GM21390 (cell line): ENCODE measurements around the gene TTC6.
"Not testable (repeated sequence)": the region's sequence is repeated elsewhere in the genome, so short reads cannot be mapped to it uniquely, and the experiment has no call there.

Experiments
- ATAC-seq: cut with Tn5 transposase; IDR thresholded peaks from one replicate; pipeline ENCODE4 v1.9.1; 2021; ENCODE audit not compliant: unreplicated experiment

Gene TTC6, protein sequence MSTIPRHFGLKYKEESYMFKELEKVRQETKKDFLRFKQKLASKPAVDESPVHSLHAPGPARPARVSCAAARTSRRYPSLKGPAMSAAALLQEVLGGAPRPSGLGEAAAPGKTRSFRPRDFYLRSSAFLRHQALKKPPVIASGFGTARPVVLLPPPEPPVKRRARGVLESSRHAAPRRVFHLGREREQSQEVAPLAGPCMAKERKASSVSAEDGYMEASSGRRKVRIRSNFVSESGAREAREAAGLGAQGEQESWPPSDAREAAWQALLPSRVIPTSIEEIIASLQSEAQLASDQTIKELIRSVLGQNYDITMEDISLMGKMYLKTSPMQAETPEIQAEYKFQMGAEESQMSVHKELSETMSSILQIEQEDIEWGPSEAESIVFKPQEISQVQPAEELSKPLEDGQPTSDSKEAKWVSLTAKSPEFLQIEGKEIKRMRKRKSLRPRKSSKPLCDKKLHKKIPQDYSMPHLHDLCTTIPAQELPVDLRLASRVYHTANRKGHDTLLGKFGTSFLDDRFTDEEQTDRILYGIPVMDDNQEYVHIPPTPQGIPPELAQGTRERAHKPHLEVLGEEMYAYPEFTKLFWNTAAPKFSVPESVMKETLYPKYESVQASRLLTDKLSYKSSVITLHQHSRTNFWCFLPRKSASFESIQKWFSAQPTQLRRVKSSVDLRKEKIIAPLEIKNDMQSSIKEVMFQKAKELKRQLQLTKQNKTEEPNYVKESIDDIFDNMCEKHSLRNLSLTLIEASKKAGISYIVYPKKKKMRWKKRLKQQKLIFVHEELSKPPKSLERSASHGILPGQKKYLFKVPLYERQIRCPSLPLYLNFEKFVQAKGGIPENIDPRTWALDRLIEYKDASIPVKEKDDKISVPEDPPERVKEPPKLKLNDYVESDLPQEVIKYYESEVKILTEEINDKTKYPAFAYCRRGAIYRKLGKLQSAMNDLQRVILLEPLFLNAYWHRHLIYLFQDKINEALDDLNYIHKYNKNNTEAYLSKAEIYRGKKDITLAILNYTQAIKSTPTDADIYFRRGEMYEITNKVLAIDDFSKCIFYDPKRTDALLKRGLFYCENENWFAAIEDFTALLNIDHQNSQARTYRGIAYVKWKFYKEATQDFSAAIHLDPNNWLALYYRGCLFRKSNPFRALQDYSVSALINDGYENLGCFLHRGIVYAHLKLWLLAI (N-terminal part only)

GRCh38 chr14:37594971-37595808 lies at the start of gene TTC6, which contains the start of gene FOXA1:
Gene TTC6 (plus strand): TSS chr14:37595629. CDS start chr14:37622065, 26,436 bp downstream.
Gene FOXA1 (minus strand): TSS chr14:37595249. CDS start chr14:37594972, 277 bp downstream.
- peak; percentile 8 for ATAC-seq

DNA sequence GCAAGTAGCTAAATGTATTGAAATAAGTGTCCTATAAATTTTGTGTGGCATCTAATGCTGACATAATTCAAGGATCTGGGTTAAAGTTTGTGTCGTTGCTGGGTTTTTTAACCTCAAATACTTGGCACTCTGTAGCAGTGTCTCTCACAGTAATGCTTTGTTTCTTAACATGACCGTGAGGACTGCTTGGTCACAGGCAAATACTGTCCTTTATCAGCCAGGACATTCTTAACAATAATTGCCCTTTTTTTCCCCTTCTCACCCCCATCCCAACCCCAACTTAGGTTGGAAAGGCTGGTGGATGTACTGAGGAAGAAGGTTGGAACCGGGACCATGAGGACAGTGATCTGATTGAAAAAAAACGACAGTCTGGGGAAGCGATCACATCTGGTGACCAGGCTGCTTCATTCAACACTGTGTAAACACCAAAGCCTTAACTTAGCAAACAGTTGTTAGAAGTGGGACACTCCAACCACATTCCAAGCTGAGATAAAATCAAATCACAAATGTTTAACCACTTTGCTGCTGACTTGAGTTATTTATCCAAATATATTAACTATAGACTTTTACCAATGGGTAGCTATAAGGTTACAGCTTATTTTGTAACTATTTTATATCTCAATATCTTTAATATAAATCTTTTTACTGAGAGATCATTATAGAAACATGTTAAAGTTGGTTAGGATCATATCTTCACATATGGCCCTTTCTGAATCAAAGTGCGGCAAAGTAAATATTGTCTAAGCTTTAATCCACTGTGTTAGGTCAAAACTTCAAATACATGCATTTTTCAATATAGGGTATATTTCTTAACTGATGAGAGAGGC lies 48.6 kb upstream of the TTC6 start:
- no peak for ATAC-seq

DNA sequence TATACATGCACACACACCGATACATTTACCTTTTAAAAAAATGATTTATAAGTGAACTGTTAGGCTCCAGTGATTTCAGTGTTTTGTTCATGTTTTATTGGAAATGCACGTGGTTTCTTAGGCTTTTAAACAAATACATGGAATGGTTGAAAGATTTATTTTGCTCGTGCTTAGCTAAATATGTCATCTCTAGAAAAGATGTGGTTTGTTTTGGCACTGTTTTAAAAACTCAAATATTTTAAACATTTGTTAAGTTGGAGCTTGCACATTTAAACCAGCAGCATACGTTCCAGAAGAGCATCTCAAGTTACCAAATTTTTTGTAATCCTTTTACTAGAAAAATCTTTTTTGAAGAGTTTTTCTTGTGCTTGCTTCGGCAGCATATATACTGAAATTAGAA lies 44.9 kb upstream of the TTC6 start:
- ATAC-seq, result no peak

GRCh38 chr14:37551119-37551518 lies 44.3 kb upstream of the TTC6 start:
- ATAC-seq, result no peak

- ATAC-seq, result no peak
These were observed 41.4 kb upstream of the TTC6 start for GRCh38 chr14:37553935-37554550.

DNA sequence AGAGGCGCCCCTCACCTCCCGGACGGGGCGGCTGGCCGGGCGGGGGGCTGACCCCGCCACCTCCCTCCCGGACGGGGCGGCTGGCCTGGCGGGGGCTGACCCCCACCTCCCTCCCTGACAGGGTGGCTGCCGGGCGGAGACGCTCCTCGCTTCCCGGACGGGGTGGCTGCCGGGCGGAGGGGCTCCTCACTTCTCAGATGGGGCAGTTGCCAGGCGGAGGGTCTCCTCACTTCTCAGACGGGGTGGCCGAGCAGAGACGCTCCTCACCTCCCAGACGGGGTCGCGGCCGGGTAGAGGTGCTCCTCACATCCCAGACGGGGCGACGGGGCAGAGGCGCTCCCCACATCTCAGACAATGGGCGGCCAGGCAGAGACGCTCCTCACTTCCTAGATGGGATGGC lies 39.8 kb upstream of the TTC6 start:
- not testable (repeated sequence) for ATAC-seq

DNA sequence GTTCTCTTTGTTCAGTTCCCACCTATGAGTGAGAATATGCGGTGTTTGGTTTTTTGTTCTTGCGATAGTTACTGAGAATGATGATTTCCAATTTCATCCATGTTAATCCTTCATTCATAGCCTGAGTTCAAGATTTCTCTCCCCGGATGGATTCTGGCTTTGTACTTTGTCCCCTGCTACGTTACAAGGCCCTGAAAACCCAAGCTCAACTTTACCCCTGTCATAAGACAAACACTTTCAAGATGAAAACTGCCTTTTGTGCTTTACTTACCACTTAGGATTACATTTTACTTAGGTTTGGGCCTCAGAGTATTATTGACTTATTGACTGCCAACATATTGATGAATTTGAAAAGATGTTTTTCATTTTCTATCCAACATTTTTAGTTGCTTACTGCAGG lies 36.7 kb upstream of the TTC6 start:
- ATAC-seq, result no peak

DNA sequence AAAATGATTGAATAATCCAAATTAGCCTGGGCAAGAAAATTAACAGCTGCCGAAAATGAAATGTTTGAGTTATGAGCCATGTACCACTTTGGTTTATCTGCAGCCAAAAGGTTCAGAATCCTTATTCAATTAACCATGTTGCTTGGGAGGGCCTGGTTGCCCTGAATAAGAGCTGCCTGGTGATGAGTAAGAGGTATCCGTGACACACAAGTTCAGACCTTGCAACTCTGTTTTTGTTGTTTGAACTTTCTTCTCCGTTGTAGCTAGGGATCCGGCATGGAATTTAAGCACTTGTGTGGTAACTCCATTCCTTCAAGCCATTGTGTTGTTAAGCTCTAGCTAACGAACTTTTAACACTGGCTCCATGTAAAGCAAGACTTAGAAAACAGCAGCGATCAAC lies 36.0 kb upstream of the TTC6 start:
- no peak for ATAC-seq

DNA sequence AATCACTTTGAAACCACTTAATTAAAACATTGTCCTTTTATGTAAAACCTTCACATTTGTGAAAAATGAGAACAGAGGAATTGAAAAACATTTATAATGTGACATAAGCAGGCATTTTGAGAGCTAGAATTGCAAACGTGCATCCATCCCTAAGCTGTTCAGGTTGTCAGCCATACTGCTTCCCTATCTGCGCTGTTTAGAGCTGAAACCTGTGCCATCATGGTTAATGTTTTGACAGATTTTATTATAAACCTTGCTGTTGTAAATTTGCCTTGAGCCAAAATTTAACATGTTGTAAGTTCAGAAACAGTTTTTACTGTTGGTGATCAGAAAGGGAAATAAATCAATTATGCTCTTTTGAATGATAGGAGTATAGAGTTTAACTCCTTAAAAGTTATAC lies 32.2 kb upstream of the TTC6 start:
- no peak for ATAC-seq

DNA sequence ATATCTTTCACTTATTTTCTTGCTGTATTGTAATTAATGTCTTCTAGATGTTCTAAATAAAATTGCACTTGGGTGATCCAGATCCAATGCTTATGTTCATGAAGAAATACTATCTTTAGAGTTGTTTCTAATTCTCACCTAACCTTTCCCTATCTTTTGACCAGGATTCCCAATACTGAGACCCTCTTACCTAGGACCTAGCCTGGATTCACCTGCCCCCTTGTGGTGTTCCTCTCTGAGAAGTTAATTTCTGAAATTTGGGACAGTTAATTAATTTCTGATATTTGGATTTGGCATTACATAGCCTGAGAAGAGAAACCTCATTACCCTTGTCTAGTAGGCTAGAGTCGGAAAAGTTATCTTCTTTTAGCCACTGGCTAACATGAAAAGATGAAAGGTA lies 29.9 kb upstream of the TTC6 start:
- ATAC-seq, result no peak

- no peak for ATAC-seq
These were observed 28.5 kb upstream of the TTC6 start for GRCh38 chr14:37566811-37567371.

GRCh38 chr14:37569729-37570128 lies 25.7 kb upstream of the TTC6 start:
- no peak for ATAC-seq

- no peak for ATAC-seq
These were observed 24.0 kb upstream of the TTC6 start for GRCh38 chr14:37571391-37571790.

GRCh38 chr14:37573356-37573755 lies 22.1 kb upstream of the TTC6 start:
- ATAC-seq, result no peak

- no peak for ATAC-seq
These were observed 16.2 kb upstream of the TTC6 start for GRCh38 chr14:37579274-37579673.

DNA sequence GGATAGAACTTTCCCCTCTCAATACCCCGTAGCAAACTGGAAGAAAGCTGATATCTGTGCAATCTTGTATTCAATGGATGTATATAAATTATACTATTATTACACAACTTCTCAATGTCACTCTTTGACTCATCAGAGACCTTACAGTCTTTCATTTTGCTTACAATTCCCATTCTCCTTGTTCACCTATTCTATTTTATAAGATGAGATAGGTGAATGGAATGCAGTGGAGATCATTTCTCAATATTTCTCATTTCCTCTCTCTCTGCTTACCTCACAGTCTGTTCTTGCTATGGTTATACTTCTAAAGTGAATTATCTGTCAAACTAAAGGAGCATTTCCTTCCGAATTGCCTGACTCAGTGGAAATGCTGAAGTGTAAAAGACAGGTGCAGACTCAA lies 15.3 kb upstream of the TTC6 start:
- no peak for ATAC-seq

DNA sequence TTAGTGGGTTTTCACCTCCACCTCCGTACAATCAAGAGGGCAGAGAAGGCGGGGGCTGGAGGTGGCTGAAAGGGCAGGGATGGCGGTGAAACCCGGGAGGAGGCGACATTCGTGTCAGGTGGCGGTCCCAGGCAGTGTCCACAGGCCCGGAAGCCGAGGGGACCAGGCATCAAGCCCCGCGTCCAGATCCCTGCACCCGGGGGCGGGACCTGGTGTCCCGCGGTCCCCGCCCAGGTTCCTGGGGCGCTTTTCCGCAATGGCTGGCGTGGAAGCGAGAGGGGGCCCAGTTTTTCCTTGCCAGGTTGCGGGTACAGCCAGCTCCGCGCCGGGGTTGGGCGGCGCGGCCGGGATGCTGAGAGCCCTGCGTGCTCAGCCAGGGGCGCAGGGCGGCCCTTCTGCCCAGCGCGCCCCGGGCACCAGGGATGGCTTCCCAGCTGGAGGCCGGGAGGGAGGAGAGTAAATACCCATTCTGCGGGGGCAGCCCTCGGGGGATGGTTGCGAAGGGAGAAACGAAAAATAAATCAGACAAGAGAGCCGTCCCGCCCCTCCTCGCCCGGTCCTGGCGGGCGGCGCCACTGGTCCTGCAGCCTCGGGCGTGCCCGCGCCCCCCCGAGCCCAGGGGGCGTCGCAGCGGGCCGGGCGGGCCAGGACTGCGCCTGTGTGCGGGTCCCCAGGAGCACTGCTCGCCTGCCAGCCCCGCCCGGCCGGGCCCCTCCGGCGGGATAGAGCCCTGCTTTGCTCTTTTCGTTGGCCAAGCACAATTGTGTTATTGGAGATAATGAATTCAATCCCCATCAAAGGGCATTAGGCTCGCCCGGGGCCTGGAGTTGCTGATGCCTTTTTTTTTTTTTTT lies 11.8 kb upstream of the TTC6 start:
- ATAC-seq, result no peak
